HG02943 (cell line): ENCODE results near the gene VPS35L.

Experiments
- ATAC-seq: cut with Tn5 transposase; IDR thresholded peaks from one replicate; pipeline ENCODE4 v1.9.1; 2021; ENCODE audit warnings: mild to moderate bottlenecking, low read depth, moderate library complexity; ENCODE audit not compliant: unreplicated experiment

Gene VPS35L

GRCh38 chr16:19555186-19555937, at the start of gene VPS35L:
Gene VPS35L, plus strand, starts transcription at chr16:19555703. Its CDS starts 27 bp downstream, at chr16:19555730.
- peak; percentile 95 for ATAC-seq

GRCh38 chr16:19506965-19507364, 48.5 kb upstream of the VPS35L start:
- ATAC-seq: no peak

GRCh38 chr16:19507867-19508266, 47.6 kb upstream of the VPS35L start:
- no peak for ATAC-seq

GRCh38 chr16:19512297-19512696, 43.2 kb upstream of the VPS35L start:
- ATAC-seq: no peak

- no peak for ATAC-seq
Observed at GRCh38 chr16:19513377-19514053, 42.0 kb upstream of the VPS35L start.

- no peak for ATAC-seq
Observed at GRCh38 chr16:19515757-19516156, 39.7 kb upstream of the VPS35L start.

- ATAC-seq: no peak
Observed at GRCh38 chr16:19517424-19518089, 37.9 kb upstream of the VPS35L start.

GRCh38 chr16:19518388-19518787, 37.1 kb upstream of the VPS35L start:
- ATAC-seq: no peak

- ATAC-seq: no peak
Observed at GRCh38 chr16:19520861-19521331, 34.6 kb upstream of the VPS35L start.

GRCh38 chr16:19521471-19522396, 33.8 kb upstream of the VPS35L start, which contains the start of gene GDE1:
Gene GDE1, minus strand, starts transcription at chr16:19522098. Its CDS starts 134 bp downstream, at chr16:19521964.
- peak; percentile 67 for ATAC-seq

GRCh38 chr16:19522397-19522732, 33.1 kb upstream of the VPS35L start:
- ATAC-seq: no peak

- no peak for ATAC-seq
Observed at GRCh38 chr16:19522760-19523159, 32.7 kb upstream of the VPS35L start.

- no peak for ATAC-seq
Observed at GRCh38 chr16:19523184-19523558, 32.3 kb upstream of the VPS35L start.

GRCh38 chr16:19523559-19524355, 31.7 kb upstream of the VPS35L start, which contains the start of gene CCP110:
Gene CCP110, plus strand, starts transcription at chr16:19523942. Its CDS starts 3,940 bp downstream, at chr16:19527882.
- peak; percentile 67 for ATAC-seq

- no peak for ATAC-seq
Observed at GRCh38 chr16:19524356-19524615, 31.2 kb upstream of the VPS35L start.

- ATAC-seq: no peak
Observed at GRCh38 chr16:19524616-19525384, 30.7 kb upstream of the VPS35L start.

- no peak for ATAC-seq
Observed at GRCh38 chr16:19525385-19525723, 30.1 kb upstream of the VPS35L start.

- ATAC-seq: no peak
Observed at GRCh38 chr16:19527161-19527560, 28.3 kb upstream of the VPS35L start.

- ATAC-seq: no peak
Observed at GRCh38 chr16:19528666-19529065, 26.8 kb upstream of the VPS35L start.
